Measurements from ENCODE around the gene CEACAM21. TPM values are rescaled to one million over a fixed set of nuclear protein-coding genes. Genes with fewer than 3 reads are reported as not detected.

The CEACAM21 gene
- total RNA-seq, 4 donors from 2014 or later, result 4.3 TPM; not detected in 3

DNA sequence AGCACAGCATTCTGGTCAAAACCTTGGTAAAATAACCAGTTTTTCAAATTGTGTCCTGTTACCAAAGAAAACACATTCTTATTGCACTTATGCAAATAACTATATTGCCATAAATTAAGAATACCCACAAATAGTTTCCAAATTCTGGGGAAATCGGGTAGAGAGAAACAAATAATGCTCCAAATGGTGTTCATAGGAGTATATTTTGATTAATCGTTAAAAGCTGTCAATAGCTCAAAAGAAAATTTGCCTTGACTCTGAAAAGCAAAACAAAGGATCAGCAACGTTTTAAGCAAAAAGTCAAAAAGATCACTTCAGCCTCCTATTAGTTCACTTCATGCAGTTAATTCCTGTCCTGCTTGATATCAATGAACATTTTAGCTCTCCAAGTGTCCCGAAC, 22.2 kb upstream of the CEACAM21 start:
- Histone ChIP-seq H3K4me3 (no peak overlapping the region), H3K4me1 (no peaks in the 10 kb centered on the region), H3K27me3 (peaks cover 53% of the 10 kb centered on the region), H3K36me3 (no peaks in the 10 kb centered on the region), H3K27ac (no peak overlapping the region), H3K9me3 (no peaks in the 10 kb centered on the region)
- 79 to 81% methylated on average over 4 of the region's 4 CpGs for WGBS, 2 donors (ENCODE audit: low coverage in 1 of 2)
- no peak for ATAC-seq
- no peak for TF ChIP-seq POLR2A (IDR thresholded peaks at IDR 0.05)
- TF ChIP-seq EP300 (IDR thresholded peaks at IDR 0.05), result no peak
- no peak for TF ChIP-seq POLR2AphosphoS5 (IDR thresholded peaks at IDR 0.05)
- TF ChIP-seq, protein P1, sequence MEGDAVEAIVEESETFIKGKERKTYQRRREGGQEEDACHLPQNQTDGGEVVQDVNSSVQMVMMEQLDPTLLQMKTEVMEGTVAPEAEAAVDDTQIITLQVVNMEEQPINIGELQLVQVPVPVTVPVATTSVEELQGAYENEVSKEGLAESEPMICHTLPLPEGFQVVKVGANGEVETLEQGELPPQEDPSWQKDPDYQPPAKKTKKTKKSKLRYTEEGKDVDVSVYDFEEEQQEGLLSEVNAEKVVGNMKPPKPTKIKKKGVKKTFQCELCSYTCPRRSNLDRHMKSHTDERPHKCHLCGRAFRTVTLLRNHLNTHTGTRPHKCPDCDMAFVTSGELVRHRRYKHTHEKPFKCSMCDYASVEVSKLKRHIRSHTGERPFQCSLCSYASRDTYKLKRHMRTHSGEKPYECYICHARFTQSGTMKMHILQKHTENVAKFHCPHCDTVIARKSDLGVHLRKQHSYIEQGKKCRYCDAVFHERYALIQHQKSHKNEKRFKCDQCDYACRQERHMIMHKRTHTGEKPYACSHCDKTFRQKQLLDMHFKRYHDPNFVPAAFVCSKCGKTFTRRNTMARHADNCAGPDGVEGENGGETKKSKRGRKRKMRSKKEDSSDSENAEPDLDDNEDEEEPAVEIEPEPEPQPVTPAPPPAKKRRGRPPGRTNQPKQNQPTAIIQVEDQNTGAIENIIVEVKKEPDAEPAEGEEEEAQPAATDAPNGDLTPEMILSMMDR (IDR thresholded peaks at IDR 0.05), result no peak

DNA sequence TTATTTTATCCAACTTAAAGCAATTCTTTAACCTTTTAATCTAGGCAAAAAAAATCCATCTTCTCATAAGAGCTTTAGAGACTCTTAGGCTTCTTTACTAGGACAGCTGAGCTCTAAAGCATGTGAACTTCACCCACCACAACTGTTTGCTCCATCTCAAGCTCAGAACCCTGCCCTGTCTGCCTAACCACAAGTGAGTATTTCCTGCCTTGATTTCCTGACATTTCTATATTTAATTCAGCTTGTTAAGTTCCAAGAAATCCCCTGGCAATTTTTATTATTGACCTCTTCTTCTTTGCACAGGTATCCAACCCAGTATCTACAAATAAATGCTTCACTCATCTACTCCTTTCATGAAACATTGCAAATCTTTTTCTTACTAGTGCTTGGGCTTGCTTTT, 21.1 kb upstream of the CEACAM21 start:
- Histone ChIP-seq H3K27me3 (peaks cover 47% of the 10 kb centered on the region), H3K4me1 (no peaks in the 10 kb centered on the region), H3K4me3 (no peak overlapping the region), H3K9me3 (no peaks in the 10 kb centered on the region), H3K36me3 (no peaks in the 10 kb centered on the region), H3K27ac (no peak overlapping the region)
- TF ChIP-seq POLR2A (IDR thresholded peaks at IDR 0.05), result no peak
- TF ChIP-seq POLR2AphosphoS5 (IDR thresholded peaks at IDR 0.05), result no peak
- TF ChIP-seq, protein P1 (IDR thresholded peaks at IDR 0.05), result no peak
- no peak for TF ChIP-seq EP300 (IDR thresholded peaks at IDR 0.05)
- no peak for ATAC-seq

DNA sequence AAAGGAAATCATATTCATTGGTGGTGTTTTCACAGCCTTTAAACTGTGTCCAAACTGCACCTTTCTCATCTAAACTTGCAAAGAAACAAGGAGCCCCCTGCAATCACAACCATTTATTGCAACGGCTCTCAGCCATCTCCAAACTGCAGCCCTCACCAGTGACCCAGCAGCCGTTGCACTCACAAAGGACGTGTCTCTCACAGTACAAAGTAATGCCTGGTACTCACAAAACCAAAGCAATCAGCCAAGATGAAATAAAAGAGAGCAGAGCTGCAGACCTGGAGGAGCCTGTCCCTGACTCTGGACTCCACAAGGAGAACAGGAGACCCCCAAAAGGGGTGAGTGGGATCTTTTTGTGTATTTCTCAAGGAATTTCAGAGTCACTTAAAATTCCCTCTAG, 20.2 kb upstream of the CEACAM21 start:
- Histone ChIP-seq H3K27me3 (peaks cover 49% of the 10 kb centered on the region), H3K4me1 (no peaks in the 10 kb centered on the region), H3K9me3 (no peaks in the 10 kb centered on the region), H3K27ac (no peak overlapping the region), H3K4me3 (no peak overlapping the region), H3K36me3 (no peaks in the 10 kb centered on the region)
- WGBS, 2 donors (ENCODE audit: low coverage in 1 of 2), result 0 to 10% methylated on average over 1 to 2 of the region's 3 CpGs
- ATAC-seq, result no peak
- TF ChIP-seq, protein P1 (IDR thresholded peaks at IDR 0.05), result no peak
- TF ChIP-seq EP300 (IDR thresholded peaks at IDR 0.05) (no peak), POLR2AphosphoS5 (IDR thresholded peaks at IDR 0.05) (no peak), POLR2A (IDR thresholded peaks at IDR 0.05) (no peak)

DNA sequence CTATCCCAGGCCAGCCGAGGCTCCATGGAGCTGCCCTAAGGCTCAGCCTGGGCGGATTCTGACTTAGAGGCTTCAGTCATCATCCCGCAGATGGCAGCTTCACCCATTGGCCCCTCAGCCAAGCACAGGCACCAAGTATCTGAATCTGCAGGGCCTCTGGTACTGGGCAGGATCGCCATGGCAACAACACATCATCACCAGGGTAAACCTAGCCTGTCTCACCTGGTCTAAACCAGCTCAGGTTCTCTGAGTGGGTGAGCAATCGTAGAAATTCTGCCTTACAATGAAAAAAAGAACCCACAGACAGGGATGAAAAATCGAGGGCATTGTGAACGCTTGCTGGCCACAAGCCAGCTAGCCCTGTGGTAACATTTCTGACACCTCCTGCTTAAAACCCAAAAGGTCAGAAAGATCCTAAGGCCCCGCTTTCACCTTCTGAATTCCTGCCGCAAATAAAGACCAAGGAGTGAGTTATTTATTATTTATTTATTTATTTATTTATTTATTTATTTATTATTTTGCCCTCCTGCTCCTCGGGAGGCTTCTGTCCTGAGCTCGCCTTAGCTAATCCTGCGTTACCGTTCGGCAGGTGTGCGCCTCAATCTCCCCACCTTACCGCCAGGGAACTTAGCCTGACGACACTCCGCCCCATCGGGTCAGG, 12.0 kb upstream of the CEACAM21 start:
- H3K4me1 ChIP-seq, result peaks cover 0 to 19% (median 0%) of the 10 kb centered on the region in 3 donors
- WGBS, 2 donors (ENCODE audit: low coverage in 1 of 2), result 20 to 21% methylated on average over 12 to 16 of the region's 19 CpGs
- no peaks in the 10 kb centered on the region for H3K36me3 ChIP-seq
- H3K9me3 ChIP-seq, result peaks cover 0 to 4% (median 0%) of the 10 kb centered on the region in 3 donors
- H3K27ac ChIP-seq, result no peak overlapping the region
- ATAC-seq, result no peak
- H3K27me3 ChIP-seq, result peaks cover 71% of the 10 kb centered on the region
- peak overlapping the region in 1 of 2 donors; percentile 23 for H3K4me3 ChIP-seq
- TF ChIP-seq POLR2AphosphoS5 (IDR thresholded peaks at IDR 0.05), result no peak
- TF ChIP-seq, protein P1 (IDR thresholded peaks at IDR 0.05), result no peak
- no peak for TF ChIP-seq EP300 (IDR thresholded peaks at IDR 0.05)
- no peak for TF ChIP-seq POLR2A (IDR thresholded peaks at IDR 0.05)

Measured in gastroesophageal sphincter (tissue), 4 donors.